Right atrium auricular region (tissue), 2 donors: ENCODE results near the gene EML5. TPM values are rescaled to one million over a fixed set of nuclear protein-coding genes. Genes with fewer than 3 reads are reported as not detected.

Source experiments
- DNase-seq: peaks from one replicate; pipeline ENCODE4 v3.0.0-alpha.2; 2019; ENCODE audit warnings: low spot score
- H3K27ac ChIP-seq, 2 donors: fragments of 200-600 bp; sonication (generic); 1 replicate in 1 of 2; 2 replicates in 1 of 2; pipeline ENCODE4 v1.5.1; 2016 to 2019
- H3K27me3 ChIP-seq, 2 donors: fragments of 200-600 bp; sonication (generic); one replicate each; pipeline versions ENCODE4 v1.5.1 to v1.6.0; 2017 to 2019
- H3K36me3 ChIP-seq: fragments of 200-600 bp; sonication (generic); one replicate; pipeline ENCODE4 v1.5.1; 2016
- H3K4me1 ChIP-seq, 2 donors: fragments of 200-600 bp; sonication (generic); one replicate each; pipeline versions ENCODE4 v1.5.1 to v1.6.0; 2017 to 2019
- H3K4me3 ChIP-seq, 2 donors: fragments of 200-600 bp; sonication (generic); 1 replicate in 1 of 2; 2 replicates in 1 of 2; pipeline ENCODE4 v1.5.1; 2017 to 2019; ENCODE audit warnings: mild to moderate bottlenecking in 1 of 2, moderate library complexity in 1 of 2
- H3K9me3 ChIP-seq, 2 donors: fragments of 200-600 bp; sonication (generic); one replicate each; pipeline ENCODE4 v1.5.1; 2019
- CTCF ChIP-seq, 2 donors: fragments of 200-600 bp; sonication (generic); IDR thresholded peaks; one replicate each; pipeline ENCODE4 v1.5.1; 2019; ENCODE audit warnings: antibody characterized with exemption in 2 of 2
- total RNA-seq, 2 donors: library from RNA; depleted of rRNA; stranded (reverse); fragments of >200 nt; gene quantifications; one replicate each; pipeline ENCODE4 v1.1.0, GENCODE V29; 2016

The EML5 gene
- total RNA-seq, 2 donors from 2014 or later, result 0.11 to 0.75 TPM

GRCh38 chr14:88562831-88563686, 229.7 kb downstream of the EML5 start, which contains the start of gene ZC3H14:
Gene ZC3H14 (plus strand): TSS chr14:88563037. CDS start chr14:88563134, 97 bp downstream.
- Histone ChIP-seq H3K27ac (peak within 1 kb of the TSS; percentile 85 to 94), H3K4me1 (peaks cover 0 to 14% of the 10 kb centered on the region in 2 donors), H3K36me3 (peaks cover 3% of the 10 kb centered on the region), H3K4me3 (peak within 1 kb of the TSS; percentile 63 to 98), H3K27me3 (no peaks in the 10 kb centered on the region), H3K9me3 (no peaks in the 10 kb centered on the region)
- DNase-seq, result peak; percentile 77
- TF ChIP-seq CTCF (IDR thresholded peaks at IDR 0.05), result peak in 1 of 2 donors; percentile 31

DNA sequence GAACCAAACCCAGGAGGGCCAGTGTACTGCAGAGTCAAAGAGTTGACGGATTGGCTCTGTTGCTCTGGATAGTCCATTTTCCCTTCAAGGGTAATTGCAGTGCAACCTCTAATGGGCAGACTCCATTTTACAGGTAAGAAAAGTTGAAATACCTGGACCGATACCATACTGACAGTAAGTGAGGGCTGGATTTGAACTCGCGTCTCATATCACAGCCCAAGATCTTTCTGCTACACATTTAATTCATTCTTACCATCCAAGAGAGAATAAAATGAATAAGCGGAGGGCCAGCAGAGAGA, 230.3 kb downstream of the EML5 start:
- Histone ChIP-seq H3K4me3 (peak overlapping the region; percentile 63 to 98), H3K4me1 (peaks cover 0 to 14% of the 10 kb centered on the region in 2 donors), H3K27me3 (no peaks in the 10 kb centered on the region), H3K9me3 (no peaks in the 10 kb centered on the region), H3K27ac (peak overlapping the region; percentile 85 to 94), H3K36me3 (no peaks in the 10 kb centered on the region)
- no peak for TF ChIP-seq CTCF (IDR thresholded peaks at IDR 0.05)
- DNase-seq, result no peak

Other genes with a start within 250 kb of the EML5 start
- gene PTPN21, start 237.9 kb downstream of the EML5 start, total RNA-seq, result 10 to 100 TPM; 22.4 to 24.3 TPM
- gene ZC3H14, start 229.9 kb downstream of the EML5 start, total RNA-seq, result 10 to 100 TPM; 45.1 to 59.9 TPM
- 10 to 100 TPM in 1 of 2 donors, 1 to 10 TPM in 1; 8.0 to 19.5 TPM for gene TTC8, start 31.7 kb upstream of the EML5 start, total RNA-seq